SK-N-SH treated with all-trans-retinoic acid at 6 μM for 48 hours (cell line): ENCODE data around the gene KRTAP4-5.

ENCODE experiments used
- ESRRG ChIP-seq: fragments of 250-450 bp; sonication (Bioruptor Pico); IDR thresholded peaks from 2 replicates; pipeline ENCODE4 v1.6.1; 2021; ENCODE audit warnings: mild to moderate bottlenecking
- OSR1 ChIP-seq: fragments of 250-450 bp; sonication (Bioruptor Pico); IDR thresholded peaks from 2 replicates; pipeline ENCODE4 v1.8.0; 2022; ENCODE audit warnings: moderate library complexity, mild to moderate bottlenecking, inconsistent platforms
- TCF4 ChIP-seq: fragments of 250-450 bp; sonication (Bioruptor Pico); IDR thresholded peaks from 2 replicates; pipeline ENCODE4 v1.8.0; 2021; ENCODE audit warnings: mild to moderate bottlenecking, moderate library complexity, borderline replicate concordance
- TOX ChIP-seq: fragments of 250-450 bp; sonication (Bioruptor Pico); IDR thresholded peaks from 2 replicates; pipeline ENCODE4 v1.8.0; 2021; ENCODE audit warnings: mild to moderate bottlenecking, moderate library complexity, borderline replicate concordance
- ZNF565 ChIP-seq: fragments of 450-650 bp; formaldehyde crosslinking; conservative IDR thresholded peaks from 2 replicates; pipeline ENCODE4 v1.5.0; 2020; ENCODE audit warnings: low read depth, mild to moderate bottlenecking, moderate library complexity
- TF ChIP-seq, protein P1 (sequence below): fragments of 250-450 bp; sonication (Bioruptor Pico); IDR thresholded peaks from 2 replicates; pipeline ENCODE4 v1.8.0; 2020; ENCODE audit warnings: mild to moderate bottlenecking, moderate library complexity, borderline replicate concordance

DNA sequence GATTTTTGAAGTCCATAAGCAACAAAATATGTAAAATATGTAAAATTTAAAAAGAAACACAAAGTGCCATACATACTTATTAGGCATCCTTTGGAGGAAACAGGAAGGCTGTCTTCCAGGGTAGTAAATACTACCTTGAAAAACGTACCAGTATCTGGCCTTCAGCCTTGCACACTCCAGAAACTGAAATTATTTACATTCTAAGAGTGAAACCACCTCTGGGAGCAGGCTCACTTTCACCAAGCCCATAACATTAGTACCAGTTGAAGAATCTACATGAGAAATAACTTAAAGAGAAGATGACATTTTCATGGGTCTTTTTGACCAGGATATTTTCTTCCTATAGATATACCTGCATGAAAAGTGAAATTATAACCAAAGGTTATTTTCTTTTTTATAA, 46.4 kb upstream of the KRTAP4-5 start:
- TF ChIP-seq ZNF565 (CRISPR knock-in tag): no peak
- TF ChIP-seq TCF4 (CRISPR knock-in tag): no peak
- TF ChIP-seq ESRRG (CRISPR knock-in tag): no peak
- TF ChIP-seq OSR1: no peak
- no peak for TF ChIP-seq TOX
- TF ChIP-seq, protein P1, sequence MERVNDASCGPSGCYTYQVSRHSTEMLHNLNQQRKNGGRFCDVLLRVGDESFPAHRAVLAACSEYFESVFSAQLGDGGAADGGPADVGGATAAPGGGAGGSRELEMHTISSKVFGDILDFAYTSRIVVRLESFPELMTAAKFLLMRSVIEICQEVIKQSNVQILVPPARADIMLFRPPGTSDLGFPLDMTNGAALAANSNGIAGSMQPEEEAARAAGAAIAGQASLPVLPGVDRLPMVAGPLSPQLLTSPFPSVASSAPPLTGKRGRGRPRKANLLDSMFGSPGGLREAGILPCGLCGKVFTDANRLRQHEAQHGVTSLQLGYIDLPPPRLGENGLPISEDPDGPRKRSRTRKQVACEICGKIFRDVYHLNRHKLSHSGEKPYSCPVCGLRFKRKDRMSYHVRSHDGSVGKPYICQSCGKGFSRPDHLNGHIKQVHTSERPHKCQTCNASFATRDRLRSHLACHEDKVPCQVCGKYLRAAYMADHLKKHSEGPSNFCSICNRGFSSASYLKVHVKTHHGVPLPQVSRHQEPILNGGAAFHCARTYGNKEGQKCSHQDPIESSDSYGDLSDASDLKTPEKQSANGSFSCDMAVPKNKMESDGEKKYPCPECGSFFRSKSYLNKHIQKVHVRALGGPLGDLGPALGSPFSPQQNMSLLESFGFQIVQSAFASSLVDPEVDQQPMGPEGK: no peak
